HEK293 (cell line): ENCODE measurements around the gene SH3BP5L.

Experiments used
- CTCF ChIA-PET: fragments of 350-600 bp; formaldehyde crosslinking; extraction: SDS; loops from one replicate; lab custom pipeline; 2021; ENCODE audit warnings: antibody characterized with exemption; lab: Yijun Ruan, JAX
- POLR2A ChIA-PET: fragments of 300-600 bp; formaldehyde crosslinking; extraction: SDS; loops from one replicate; lab custom pipeline; 2020; ENCODE audit warnings: antibody characterized with exemption, inconsistent platforms; lab: Yijun Ruan, JAX
- H3K27ac ChIP-seq: fragments of 200-500 bp; sonication (Bioruptor generic); 2 replicates; pipeline ENCODE4 v1.5.1; 2014; ENCODE audit warnings: low read depth, low read length, control low read depth, inconsistent platforms; ENCODE audit errors: extremely low read depth
- H3K36me3 ChIP-seq, 2 experiments: fragments of 200-500 bp in 1 of 2; sonication (Bioruptor generic) in 1 of 2; 1 replicate in 1 of 2; 2 replicates in 1 of 2; pipeline ENCODE4 v1.5.1; 2014 to 2017; ENCODE audit warnings: inconsistent platforms in 2 of 2, low read length in 2 of 2; ENCODE audit not compliant: control insufficient read depth in 2 of 2, insufficient read depth in 1 of 2
- H3K4me1 ChIP-seq: fragments of 200-500 bp; sonication (Bioruptor generic); 2 replicates; pipeline ENCODE4 v1.5.1; 2014; ENCODE audit warnings: mild to moderate bottlenecking, low read length, inconsistent platforms; ENCODE audit not compliant: control insufficient read depth, insufficient read depth
- H3K4me3 ChIP-seq: 2 replicates; pipeline ENCODE4 v1.5.1; 2011; ENCODE audit warnings: low read depth, mild to moderate bottlenecking, control low read depth, low read length, moderate library complexity
- H3K9me3 ChIP-seq: fragments of 200-500 bp; sonication (Bioruptor generic); 2 replicates; pipeline ENCODE4 v1.5.1; 2014; ENCODE audit warnings: low read depth, low read length, inconsistent platforms; ENCODE audit not compliant: control insufficient read depth, insufficient read depth
- SP3 ChIP-seq: fragments of 450-650 bp; formaldehyde crosslinking; IDR thresholded peaks from 2 replicates; pipeline ENCODE4 v1.5.1; 2016; ENCODE audit warnings: missing biosample characterization, missing genetic modification characterization
- WT1 ChIP-seq: fragments of 450-650 bp; formaldehyde crosslinking; IDR thresholded peaks from 2 replicates; pipeline ENCODE4 v1.5.1; 2016; ENCODE audit warnings: missing biosample characterization, missing genetic modification characterization
- ZBTB17 ChIP-seq: fragments of 450-650 bp; formaldehyde crosslinking; IDR thresholded peaks from 2 replicates; pipeline ENCODE4 v1.5.1; 2016; ENCODE audit warnings: missing biosample characterization, missing genetic modification characterization
- ZNF202 ChIP-seq: fragments of 450-650 bp; formaldehyde crosslinking; IDR thresholded peaks from 2 replicates; pipeline ENCODE4 v1.5.1; 2016; ENCODE audit warnings: missing biosample characterization, missing genetic modification characterization, borderline replicate concordance
- ZNF292 ChIP-seq: fragments of 450-650 bp; formaldehyde crosslinking; IDR thresholded peaks from 2 replicates; pipeline ENCODE4 v1.5.1; 2016; ENCODE audit warnings: low read depth, missing biosample characterization, missing genetic modification characterization, borderline replicate concordance
- ZNF394 ChIP-seq: fragments of 450-650 bp; formaldehyde crosslinking; IDR thresholded peaks from 2 replicates; pipeline ENCODE4 v1.5.1; 2016; ENCODE audit warnings: missing biosample characterization, missing genetic modification characterization, mild to moderate bottlenecking, moderate library complexity, borderline replicate concordance
- ZNF473 ChIP-seq: fragments of 450-650 bp; formaldehyde crosslinking; IDR thresholded peaks from 2 replicates; pipeline ENCODE4 v1.5.1; 2017; ENCODE audit warnings: missing biosample characterization, missing genetic modification characterization
- ZNF544 ChIP-seq: fragments of 450-650 bp; formaldehyde crosslinking; IDR thresholded peaks from 2 replicates; pipeline ENCODE4 v1.5.0; 2017; ENCODE audit warnings: missing biosample characterization, missing genetic modification characterization
- ZNF548 ChIP-seq: fragments of 450-650 bp; formaldehyde crosslinking; IDR thresholded peaks from 2 replicates; pipeline ENCODE4 v1.5.1; 2016; ENCODE audit warnings: missing biosample characterization, missing genetic modification characterization
- ZNF560 ChIP-seq: fragments of 450-650 bp; formaldehyde crosslinking; IDR thresholded peaks from 2 replicates; pipeline ENCODE4 v1.5.1; 2017; ENCODE audit warnings: missing biosample characterization, missing genetic modification characterization, borderline replicate concordance
- ZNF571 ChIP-seq: fragments of 450-650 bp; formaldehyde crosslinking; IDR thresholded peaks from 2 replicates; pipeline ENCODE4 v1.5.0; 2017; ENCODE audit warnings: missing biosample characterization, missing genetic modification characterization
- ZNF624 ChIP-seq: fragments of 450-650 bp; formaldehyde crosslinking; IDR thresholded peaks from 2 replicates; pipeline ENCODE4 v1.5.1; 2017; ENCODE audit warnings: missing biosample characterization, missing genetic modification characterization
- ZNF654 ChIP-seq: fragments of 450-650 bp; formaldehyde crosslinking; IDR thresholded peaks from 2 replicates; pipeline ENCODE4 v1.5.1; 2016; ENCODE audit warnings: low read depth, missing biosample characterization, missing genetic modification characterization
- ZNF677 ChIP-seq: fragments of 450-650 bp; IDR thresholded peaks from 2 replicates; pipeline ENCODE4 v1.5.0; 2018; ENCODE audit warnings: missing biosample characterization, mild to moderate bottlenecking, missing genetic modification characterization, moderate library complexity
- ZNF837 ChIP-seq: fragments of 450-650 bp; formaldehyde crosslinking; IDR thresholded peaks from 2 replicates; pipeline ENCODE4 v1.5.1; 2016; ENCODE audit warnings: missing biosample characterization, missing genetic modification characterization
- TF ChIP-seq, protein P1 (sequence below): fragments of 450-650 bp; formaldehyde crosslinking; IDR thresholded peaks from 2 replicates; pipeline ENCODE4 v1.5.1; 2016; ENCODE audit warnings: missing biosample characterization, missing genetic modification characterization
- TF ChIP-seq, protein P2 (sequence below): fragments of 450-650 bp; formaldehyde crosslinking; IDR thresholded peaks from 2 replicates; pipeline ENCODE4 v1.5.1; 2017; ENCODE audit warnings: missing biosample characterization, missing genetic modification characterization
- TF ChIP-seq, protein P3 (sequence below): fragments of 450-650 bp; formaldehyde crosslinking; IDR thresholded peaks from 2 replicates; pipeline ENCODE4 v1.5.1; 2016; ENCODE audit warnings: missing biosample characterization, missing genetic modification characterization
- TF ChIP-seq, protein P4 (sequence below): fragments of 450-650 bp; IDR thresholded peaks from 2 replicates; pipeline ENCODE4 v1.5.1; 2018; ENCODE audit warnings: missing biosample characterization, missing genetic modification characterization
- TF ChIP-seq, protein P5 (sequence below): fragments of 450-650 bp; formaldehyde crosslinking; IDR thresholded peaks from 2 replicates; pipeline ENCODE4 v1.5.1; 2016; ENCODE audit warnings: missing biosample characterization, missing genetic modification characterization

The SH3BP5L gene

DNA sequence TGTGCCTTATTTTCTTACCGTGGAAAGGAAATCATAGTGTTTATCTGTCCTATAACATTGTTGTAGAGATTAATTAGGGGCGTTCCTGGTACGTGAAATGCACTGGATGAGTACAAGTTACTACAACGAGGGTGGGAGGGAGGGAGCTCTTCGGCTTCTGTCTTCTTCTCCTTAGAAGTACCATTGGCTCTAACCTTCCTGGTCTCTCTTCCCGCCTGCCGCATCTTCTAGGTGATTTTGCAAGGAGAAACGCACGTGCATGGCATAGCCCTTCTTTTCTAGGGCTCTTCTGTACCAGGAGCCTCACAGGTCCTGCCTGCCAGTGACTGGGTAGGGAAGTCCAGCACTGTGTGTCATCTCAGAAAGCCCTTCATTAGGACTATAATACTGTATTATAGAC is 16.8 kb downstream of the SH3BP5L start:
- Histone ChIP-seq H3K27ac (no peak overlapping the region), H3K4me3 (no peak overlapping the region), H3K4me1 (no peaks in the 10 kb centered on the region), H3K36me3 (peaks cover 0 to 17% of the 10 kb centered on the region in 2 experiments; a peak in 1 of 3 replicates), H3K9me3 (no peaks in the 10 kb centered on the region)
- ChIA-PET CTCF (interaction anchor here (0.6 to 1.0 kb wide), 2 partner anchors 8 to 186 kb away, joined by 3 read pairs; no protein-coding TSS in a partner anchor), POLR2A (no interaction called here)
- TF ChIP-seq, protein P1, sequence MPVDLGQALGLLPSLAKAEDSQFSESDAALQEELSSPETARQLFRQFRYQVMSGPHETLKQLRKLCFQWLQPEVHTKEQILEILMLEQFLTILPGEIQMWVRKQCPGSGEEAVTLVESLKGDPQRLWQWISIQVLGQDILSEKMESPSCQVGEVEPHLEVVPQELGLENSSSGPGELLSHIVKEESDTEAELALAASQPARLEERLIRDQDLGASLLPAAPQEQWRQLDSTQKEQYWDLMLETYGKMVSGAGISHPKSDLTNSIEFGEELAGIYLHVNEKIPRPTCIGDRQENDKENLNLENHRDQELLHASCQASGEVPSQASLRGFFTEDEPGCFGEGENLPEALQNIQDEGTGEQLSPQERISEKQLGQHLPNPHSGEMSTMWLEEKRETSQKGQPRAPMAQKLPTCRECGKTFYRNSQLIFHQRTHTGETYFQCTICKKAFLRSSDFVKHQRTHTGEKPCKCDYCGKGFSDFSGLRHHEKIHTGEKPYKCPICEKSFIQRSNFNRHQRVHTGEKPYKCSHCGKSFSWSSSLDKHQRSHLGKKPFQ (tag by site-specific recombination), result no peak
- no peak for TF ChIP-seq ZNF560 (tag by site-specific recombination)
- TF ChIP-seq ZNF654 (tag by site-specific recombination), result no peak
- TF ChIP-seq, protein P2, sequence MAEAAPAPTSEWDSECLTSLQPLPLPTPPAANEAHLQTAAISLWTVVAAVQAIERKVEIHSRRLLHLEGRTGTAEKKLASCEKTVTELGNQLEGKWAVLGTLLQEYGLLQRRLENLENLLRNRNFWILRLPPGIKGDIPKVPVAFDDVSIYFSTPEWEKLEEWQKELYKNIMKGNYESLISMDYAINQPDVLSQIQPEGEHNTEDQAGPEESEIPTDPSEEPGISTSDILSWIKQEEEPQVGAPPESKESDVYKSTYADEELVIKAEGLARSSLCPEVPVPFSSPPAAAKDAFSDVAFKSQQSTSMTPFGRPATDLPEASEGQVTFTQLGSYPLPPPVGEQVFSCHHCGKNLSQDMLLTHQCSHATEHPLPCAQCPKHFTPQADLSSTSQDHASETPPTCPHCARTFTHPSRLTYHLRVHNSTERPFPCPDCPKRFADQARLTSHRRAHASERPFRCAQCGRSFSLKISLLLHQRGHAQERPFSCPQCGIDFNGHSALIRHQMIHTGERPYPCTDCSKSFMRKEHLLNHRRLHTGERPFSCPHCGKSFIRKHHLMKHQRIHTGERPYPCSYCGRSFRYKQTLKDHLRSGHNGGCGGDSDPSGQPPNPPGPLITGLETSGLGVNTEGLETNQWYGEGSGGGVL (tag by site-specific recombination), result no peak
- TF ChIP-seq ZNF473 (tag by site-specific recombination), result no peak
- TF ChIP-seq ZNF548 (tag by site-specific recombination), result no peak
- TF ChIP-seq ZNF571 (tag by site-specific recombination), result no peak
- TF ChIP-seq, protein P3, sequence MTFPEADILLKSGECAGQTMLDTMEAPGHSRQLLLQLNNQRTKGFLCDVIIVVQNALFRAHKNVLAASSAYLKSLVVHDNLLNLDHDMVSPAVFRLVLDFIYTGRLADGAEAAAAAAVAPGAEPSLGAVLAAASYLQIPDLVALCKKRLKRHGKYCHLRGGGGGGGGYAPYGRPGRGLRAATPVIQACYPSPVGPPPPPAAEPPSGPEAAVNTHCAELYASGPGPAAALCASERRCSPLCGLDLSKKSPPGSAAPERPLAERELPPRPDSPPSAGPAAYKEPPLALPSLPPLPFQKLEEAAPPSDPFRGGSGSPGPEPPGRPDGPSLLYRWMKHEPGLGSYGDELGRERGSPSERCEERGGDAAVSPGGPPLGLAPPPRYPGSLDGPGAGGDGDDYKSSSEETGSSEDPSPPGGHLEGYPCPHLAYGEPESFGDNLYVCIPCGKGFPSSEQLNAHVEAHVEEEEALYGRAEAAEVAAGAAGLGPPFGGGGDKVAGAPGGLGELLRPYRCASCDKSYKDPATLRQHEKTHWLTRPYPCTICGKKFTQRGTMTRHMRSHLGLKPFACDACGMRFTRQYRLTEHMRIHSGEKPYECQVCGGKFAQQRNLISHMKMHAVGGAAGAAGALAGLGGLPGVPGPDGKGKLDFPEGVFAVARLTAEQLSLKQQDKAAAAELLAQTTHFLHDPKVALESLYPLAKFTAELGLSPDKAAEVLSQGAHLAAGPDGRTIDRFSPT (tag by site-specific recombination), result no peak
- no peak for TF ChIP-seq ZNF292 (tag by site-specific recombination)

DNA sequence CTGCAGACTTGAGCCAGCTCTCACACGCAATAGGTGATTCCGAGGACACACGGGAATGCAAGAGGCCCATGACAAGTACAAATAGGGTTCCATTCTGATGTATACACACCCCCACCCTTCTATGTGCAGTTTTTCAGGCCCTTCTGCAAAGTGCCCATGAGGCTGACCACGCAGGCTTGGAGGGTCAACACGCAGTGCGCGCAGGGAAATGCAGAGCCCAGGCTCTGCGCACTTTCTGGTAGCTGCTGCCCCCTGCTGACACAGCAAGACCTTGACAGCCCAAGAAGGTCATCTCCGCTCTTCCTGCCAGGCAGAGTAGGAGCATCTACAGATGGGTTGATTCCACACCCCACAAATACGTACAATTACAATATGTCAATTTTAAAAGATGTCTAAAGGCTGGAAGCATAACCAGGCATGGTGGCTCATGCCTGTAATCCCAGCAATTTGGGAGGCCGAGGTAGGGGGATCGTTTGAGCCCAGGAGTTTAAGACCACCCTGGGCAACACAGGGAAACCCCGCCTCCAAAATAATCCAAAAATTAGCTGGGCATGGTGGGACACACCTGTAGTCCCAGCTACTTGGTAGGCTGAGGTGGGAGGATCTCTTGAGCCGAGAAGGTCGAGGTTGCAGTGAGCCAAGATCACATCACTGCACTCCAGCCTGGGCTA is 18.5 kb downstream of the SH3BP5L start:
- POLR2A ChIA-PET, result no interaction called here
- no peaks in the 10 kb centered on the region for H3K4me1 ChIP-seq
- peaks cover 0 to 5% of the 10 kb centered on the region in 2 experiments; a peak in 1 of 3 replicates for H3K36me3 ChIP-seq
- H3K27ac ChIP-seq, result no peak overlapping the region
- TF ChIP-seq ZNF654 (tag by site-specific recombination) (peak; percentile 36), ZNF837 (tag by site-specific recombination) (no peak)
- no peaks in the 10 kb centered on the region for H3K9me3 ChIP-seq
- H3K4me3 ChIP-seq, result no peak overlapping the region
- CTCF ChIA-PET, result interaction anchor here (0.6 to 3.5 kb wide), 5 partner anchors 114 to 397 kb away, joined by 3 to 25 read pairs (median 4); no protein-coding TSS in a partner anchor

DNA sequence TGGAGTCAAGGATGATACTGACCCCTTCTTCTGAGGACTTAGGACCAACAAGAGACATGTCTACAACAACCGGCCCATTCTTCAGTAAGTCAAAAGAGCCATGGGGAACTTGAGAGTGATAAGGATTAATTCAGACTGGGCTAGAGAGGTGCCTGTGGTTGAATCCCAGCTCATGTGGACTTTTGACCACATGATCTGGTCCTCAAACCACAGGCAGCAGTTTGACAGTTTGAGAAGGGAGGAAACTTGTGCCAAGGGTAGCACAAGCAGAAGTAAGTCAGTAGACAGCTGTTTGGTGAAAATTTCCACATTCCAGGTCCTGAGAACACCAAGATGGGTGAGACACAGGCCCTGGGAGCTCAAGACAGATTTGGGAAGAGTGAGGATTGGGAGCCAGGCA is 19.8 kb downstream of the SH3BP5L start:
- Histone ChIP-seq H3K4me3 (no peak overlapping the region), H3K4me1 (no peaks in the 10 kb centered on the region), H3K27ac (no peak overlapping the region), H3K36me3 (no peaks in the 10 kb centered on the region), H3K9me3 (no peaks in the 10 kb centered on the region)
- ChIA-PET CTCF (interaction anchor here (1.2 to 3.5 kb wide), 2 partner anchors 183 to 186 kb away, joined by 3 to 25 read pairs; no protein-coding TSS in a partner anchor), POLR2A (no interaction called here)
- TF ChIP-seq, protein P4, sequence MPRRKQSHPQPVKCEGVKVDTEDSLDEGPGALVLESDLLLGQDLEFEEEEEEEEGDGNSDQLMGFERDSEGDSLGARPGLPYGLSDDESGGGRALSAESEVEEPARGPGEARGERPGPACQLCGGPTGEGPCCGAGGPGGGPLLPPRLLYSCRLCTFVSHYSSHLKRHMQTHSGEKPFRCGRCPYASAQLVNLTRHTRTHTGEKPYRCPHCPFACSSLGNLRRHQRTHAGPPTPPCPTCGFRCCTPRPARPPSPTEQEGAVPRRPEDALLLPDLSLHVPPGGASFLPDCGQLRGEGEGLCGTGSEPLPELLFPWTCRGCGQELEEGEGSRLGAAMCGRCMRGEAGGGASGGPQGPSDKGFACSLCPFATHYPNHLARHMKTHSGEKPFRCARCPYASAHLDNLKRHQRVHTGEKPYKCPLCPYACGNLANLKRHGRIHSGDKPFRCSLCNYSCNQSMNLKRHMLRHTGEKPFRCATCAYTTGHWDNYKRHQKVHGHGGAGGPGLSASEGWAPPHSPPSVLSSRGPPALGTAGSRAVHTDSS (tag by site-specific recombination), result no peak
- TF ChIP-seq ZNF624 (tag by site-specific recombination) (no peak), WT1 (tag by site-specific recombination) (no peak), ZBTB17 (no peak), ZNF677 (tag by site-specific recombination) (no peak), ZNF544 (no peak), SP3 (tag by site-specific recombination) (no peak), ZNF202 (tag by site-specific recombination) (no peak), ZNF394 (tag by site-specific recombination) (no peak)
- TF ChIP-seq, protein P5, sequence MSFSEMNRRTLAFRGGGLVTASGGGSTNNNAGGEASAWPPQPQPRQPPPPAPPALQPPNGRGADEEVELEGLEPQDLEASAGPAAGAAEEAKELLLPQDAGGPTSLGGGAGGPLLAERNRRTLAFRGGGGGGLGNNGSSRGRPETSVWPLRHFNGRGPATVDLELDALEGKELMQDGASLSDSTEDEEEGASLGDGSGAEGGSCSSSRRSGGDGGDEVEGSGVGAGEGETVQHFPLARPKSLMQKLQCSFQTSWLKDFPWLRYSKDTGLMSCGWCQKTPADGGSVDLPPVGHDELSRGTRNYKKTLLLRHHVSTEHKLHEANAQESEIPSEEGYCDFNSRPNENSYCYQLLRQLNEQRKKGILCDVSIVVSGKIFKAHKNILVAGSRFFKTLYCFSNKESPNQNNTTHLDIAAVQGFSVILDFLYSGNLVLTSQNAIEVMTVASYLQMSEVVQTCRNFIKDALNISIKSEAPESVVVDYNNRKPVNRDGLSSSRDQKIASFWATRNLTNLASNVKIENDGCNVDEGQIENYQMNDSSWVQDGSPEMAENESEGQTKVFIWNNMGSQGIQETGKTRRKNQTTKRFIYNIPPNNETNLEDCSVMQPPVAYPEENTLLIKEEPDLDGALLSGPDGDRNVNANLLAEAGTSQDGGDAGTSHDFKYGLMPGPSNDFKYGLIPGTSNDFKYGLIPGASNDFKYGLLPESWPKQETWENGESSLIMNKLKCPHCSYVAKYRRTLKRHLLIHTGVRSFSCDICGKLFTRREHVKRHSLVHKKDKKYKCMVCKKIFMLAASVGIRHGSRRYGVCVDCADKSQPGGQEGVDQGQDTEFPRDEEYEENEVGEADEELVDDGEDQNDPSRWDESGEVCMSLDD, result no peak
